HS-27A (cell line): Measurements from ENCODE around the gene FCRL6.

ENCODE experiments used
- DNase-seq: peaks from one replicate; pipeline ENCODE4 v3.0.0-alpha.2; 2012; ENCODE audit warnings: low read depth, missing footprints

FCRL6 gene

DNA sequence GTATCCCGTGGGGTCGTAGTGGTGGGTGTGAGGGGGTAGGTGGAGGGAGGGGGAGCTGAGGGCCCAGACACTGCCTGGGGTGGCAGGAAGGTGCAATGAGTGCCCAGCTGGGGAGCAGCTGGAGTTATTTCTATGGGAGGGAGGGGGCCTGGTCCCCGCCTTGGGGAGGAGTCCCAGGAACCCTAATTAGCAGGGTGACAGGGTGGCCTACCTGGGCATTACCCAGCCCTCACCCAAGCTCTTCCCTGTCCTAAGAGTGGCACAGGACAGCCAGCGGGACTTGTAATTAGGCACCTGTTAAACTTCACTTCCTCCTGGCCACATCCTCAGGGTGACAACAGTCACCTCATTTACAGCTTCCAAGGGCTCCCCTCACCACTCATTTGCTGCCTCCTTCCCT is 60.4 kb downstream of the FCRL6 start, which contains the start of gene VSIG8:
Gene VSIG8 (minus strand): TSS at position 101 of the 400 bp plus-strand sequence. CDS start 136 bp downstream, outside the sequence.
- DNase-seq: no peak

DNA sequence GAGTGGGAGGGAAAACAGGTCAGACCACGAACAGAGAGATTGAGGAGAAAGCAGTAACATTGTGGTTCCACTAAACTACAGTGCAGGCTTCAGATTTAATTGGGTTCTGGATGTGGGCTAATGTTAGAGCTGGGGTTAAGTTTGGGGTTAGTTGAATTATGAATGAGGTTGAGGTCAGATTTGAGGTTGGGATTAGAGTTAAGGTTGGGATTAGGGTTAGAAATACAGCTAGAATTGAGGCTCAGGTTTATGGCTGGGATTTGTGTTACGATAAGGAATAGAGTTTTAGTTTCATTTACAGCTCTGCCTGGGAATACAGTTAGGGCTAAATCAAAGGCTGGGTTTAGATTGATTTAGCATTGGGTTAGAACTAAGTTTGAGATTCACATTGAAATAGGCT is 62.1 kb downstream of the FCRL6 start:
- no peak for DNase-seq
